GM12874 (cell line): ENCODE data around the gene UFC1.
A peak's percentile ranks its signal among the peaks of the same experiment; 100 is the strongest.

Experiments
- TF ChIP-seq, protein P1 (sequence below): IDR thresholded peaks from 2 replicates; pipeline ENCODE4 v1.5.1; 2011; ENCODE audit warnings: low read depth, mild to moderate bottlenecking, control low read depth, low read length, moderate library complexity; ENCODE audit not compliant: insufficient read depth

The UFC1 gene

DNA sequence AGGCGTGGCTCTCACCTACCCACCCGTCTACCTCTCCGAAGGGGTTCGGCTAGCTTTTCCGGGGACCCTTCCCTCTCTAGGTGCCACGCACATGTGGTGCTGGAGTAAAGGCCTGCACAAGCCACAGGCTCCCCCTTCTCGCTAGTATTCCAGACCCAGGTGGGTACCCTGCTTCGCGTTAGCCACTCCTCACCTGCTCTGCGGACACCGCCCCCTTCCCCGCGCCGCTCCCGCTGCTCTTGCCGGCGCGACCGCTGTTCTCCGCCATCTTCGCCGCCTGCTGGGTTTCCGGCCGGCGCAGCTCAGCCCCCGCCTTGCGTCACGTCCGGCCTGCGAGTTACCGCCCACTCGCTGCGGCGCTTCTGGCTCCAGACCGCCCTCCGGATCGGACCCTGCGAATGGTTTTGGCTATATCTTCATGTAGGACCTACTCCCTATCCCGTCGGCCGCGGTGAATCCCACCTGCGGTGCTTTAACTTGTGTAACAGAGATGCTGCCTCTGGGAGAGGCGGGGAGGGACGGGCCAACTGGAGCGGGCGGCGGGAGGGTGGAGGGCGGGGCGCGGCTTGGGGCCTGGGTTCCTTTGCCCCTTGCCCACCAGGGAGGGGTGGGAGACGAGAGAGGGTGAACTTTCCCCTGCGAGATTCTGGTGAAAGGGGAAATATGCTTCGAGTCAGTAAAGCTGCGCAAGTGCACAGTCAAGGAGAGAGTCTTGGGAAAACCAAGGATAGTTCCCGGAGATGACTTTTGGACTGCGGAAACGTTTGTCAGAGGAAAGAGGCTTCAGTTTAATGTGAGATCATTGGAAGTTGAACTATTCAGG, 35.8 kb upstream of the UFC1 start, which contains the start of the genes NIT1 and PFDN2:
Gene NIT1, plus strand, starts transcription at position 347 of the 823 bp plus-strand sequence. Its CDS starts 72 bp downstream, at position 419.
Gene PFDN2, minus strand, starts transcription at position 279 of the 823 bp plus-strand sequence. Its CDS starts 11 bp downstream, at position 268.
- TF ChIP-seq, protein P1, sequence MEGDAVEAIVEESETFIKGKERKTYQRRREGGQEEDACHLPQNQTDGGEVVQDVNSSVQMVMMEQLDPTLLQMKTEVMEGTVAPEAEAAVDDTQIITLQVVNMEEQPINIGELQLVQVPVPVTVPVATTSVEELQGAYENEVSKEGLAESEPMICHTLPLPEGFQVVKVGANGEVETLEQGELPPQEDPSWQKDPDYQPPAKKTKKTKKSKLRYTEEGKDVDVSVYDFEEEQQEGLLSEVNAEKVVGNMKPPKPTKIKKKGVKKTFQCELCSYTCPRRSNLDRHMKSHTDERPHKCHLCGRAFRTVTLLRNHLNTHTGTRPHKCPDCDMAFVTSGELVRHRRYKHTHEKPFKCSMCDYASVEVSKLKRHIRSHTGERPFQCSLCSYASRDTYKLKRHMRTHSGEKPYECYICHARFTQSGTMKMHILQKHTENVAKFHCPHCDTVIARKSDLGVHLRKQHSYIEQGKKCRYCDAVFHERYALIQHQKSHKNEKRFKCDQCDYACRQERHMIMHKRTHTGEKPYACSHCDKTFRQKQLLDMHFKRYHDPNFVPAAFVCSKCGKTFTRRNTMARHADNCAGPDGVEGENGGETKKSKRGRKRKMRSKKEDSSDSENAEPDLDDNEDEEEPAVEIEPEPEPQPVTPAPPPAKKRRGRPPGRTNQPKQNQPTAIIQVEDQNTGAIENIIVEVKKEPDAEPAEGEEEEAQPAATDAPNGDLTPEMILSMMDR = no peak

DNA sequence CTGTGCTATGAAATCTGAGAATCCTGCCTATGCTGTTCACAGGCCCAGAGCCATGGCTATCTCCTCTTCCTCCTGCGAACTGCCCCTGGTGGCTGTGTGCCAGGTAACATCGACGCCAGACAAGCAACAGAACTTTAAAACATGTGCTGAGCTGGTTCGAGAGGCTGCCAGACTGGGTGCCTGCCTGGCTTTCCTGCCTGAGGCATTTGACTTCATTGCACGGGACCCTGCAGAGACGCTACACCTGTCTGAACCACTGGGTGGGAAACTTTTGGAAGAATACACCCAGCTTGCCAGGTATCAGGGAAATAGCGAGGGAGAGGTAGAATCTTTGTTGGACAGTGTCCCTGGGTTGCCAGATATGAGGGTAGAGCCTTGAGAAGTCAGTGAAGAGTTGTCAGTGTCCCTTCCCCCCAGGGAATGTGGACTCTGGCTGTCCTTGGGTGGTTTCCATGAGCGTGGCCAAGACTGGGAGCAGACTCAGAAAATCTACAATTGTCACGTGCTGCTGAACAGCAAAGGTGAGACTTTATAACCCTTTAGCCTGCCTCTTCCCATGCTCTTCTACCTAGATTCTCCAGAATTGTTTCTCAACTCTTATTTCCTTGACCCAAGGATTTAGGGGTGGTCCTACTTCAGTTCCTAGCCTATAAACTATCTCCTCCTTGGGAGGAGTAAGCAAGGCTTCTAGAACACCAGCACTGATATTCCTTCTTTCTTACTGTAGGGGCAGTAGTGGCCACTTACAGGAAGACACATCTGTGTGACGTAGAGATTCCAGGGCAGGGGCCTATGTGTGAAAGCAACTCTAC, 34.5 kb upstream of the UFC1 start:
- TF ChIP-seq, protein P1 = peak; percentile 43

DNA sequence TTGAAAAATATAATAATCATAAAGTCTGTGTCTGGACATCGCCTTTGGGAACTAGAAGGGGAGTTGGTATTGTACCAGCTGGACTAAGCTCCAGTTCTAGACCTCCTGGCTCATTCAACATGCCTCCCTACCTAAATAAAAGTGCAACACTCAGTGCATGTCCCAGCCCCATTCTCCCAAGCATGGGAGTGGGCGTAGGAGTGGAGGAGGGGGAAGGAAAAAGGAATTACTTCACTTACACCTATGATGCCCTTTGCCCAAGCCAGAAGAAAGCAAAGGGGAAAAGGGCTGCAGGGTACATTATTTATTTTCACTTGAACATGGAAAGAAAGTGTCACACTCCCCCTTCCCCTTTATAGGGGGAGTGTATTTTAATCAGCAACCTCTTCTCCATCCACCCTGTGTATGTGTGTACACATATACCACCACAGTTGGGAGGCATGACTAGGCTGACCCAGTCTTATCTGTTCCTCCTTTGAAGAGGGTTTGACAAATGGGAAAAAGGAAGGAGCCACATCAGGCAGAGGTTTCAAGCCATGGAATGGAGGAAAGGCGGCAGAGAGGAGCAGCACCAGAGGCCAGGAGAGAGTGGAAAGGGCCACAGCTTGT, 32.6 kb upstream of the UFC1 start:
- TF ChIP-seq, protein P1 = no peak

GRCh38 chr1:161121834-161122233, 31.9 kb upstream of the UFC1 start:
- TF ChIP-seq, protein P1 = no peak

GRCh38 chr1:161122967-161123366, 30.8 kb upstream of the UFC1 start:
- TF ChIP-seq, protein P1 = no peak

- TF ChIP-seq, protein P1 = no peak
Observed at GRCh38 chr1:161127649-161128048, 26.1 kb upstream of the UFC1 start.
